Lower leg skin (tissue), 4 donors: ENCODE results near the gene ZNF35. TPM values are rescaled to one million over a fixed set of nuclear protein-coding genes. Genes with fewer than 3 reads are reported as not detected.
"Not testable (repeated sequence)": the region's sequence is repeated elsewhere in the genome, so short reads cannot be mapped to it uniquely, and the experiment has no call there.

ENCODE experiments used
- DNase-seq, 2 donors: peaks; one replicate each; pipeline ENCODE4 v3.0.0-alpha.2; 2019; ENCODE audit warnings: low spot score in 2 of 2
- H3K4me3 ChIP-seq: fragments of 200-600 bp; sonication (generic); 2 replicates; pipeline ENCODE4 v1.5.1; 2017; ENCODE audit warnings: mild to moderate bottlenecking, low read depth; ENCODE audit not compliant: poor library complexity, severe bottlenecking
- CTCF ChIP-seq, 3 donors: fragments of 450-650 bp; IDR thresholded peaks; one replicate each; pipeline ENCODE4 v1.5.1; 2016; ENCODE audit warnings: antibody characterized with exemption in 3 of 3, mild to moderate bottlenecking in 3 of 3, moderate library complexity in 2 of 3
- POLR2A ChIP-seq, 2 donors: fragments of 450-650 bp; IDR thresholded peaks; one replicate each; pipeline ENCODE4 v1.6.1; 2016 to 2017; ENCODE audit warnings: antibody characterized with exemption in 2 of 2, mild to moderate bottlenecking in 1 of 2, moderate library complexity in 1 of 2
- WGBS, 2 donors: methylation state at CpG; one replicate each; pipeline ENCODE4 v1.1.5; 2018; 5-methylcytosine and 5-hydroxymethylcytosine counted together
- intact Hi-C: fragments of 100-400 bp; cut with DNase I; formaldehyde crosslinking; loops from one replicate; pipeline ENCODE4 v1.15.0; 2023; ENCODE audit warnings: low total_unique reads
- total RNA-seq, 4 donors: library from RNA; depleted of rRNA; stranded (reverse); fragments of >200 nt; gene quantifications; one replicate each; pipeline ENCODE4 v1.1.0, GENCODE V29; 2016

ZNF35 gene
- total RNA-seq, 4 donors from 2014 or later, result 4.1 to 19.0 (median 9.1) TPM

GRCh38 chr3:44659015-44659414 lies 10.5 kb downstream of the ZNF35 start:
- no peak overlapping the region for H3K4me3 ChIP-seq
- DNase-seq, result no peak
- WGBS, 2 donors, result 94 to 95% methylated on average over 7 of the region's 7 CpGs
- intact Hi-C loops, result no loop called here
- no peak for TF ChIP-seq POLR2A (IDR thresholded peaks at IDR 0.05)

GRCh38 chr3:44659434-44659833 lies 10.9 kb downstream of the ZNF35 start:
- 94 to 98% methylated on average over 6 of the region's 6 CpGs for WGBS, 2 donors
- intact Hi-C loops, result no loop called here
- DNase-seq, result no peak
- TF ChIP-seq POLR2A (IDR thresholded peaks at IDR 0.05) (no peak), CTCF (IDR thresholded peaks at IDR 0.05) (no peak)
- H3K4me3 ChIP-seq, result no peak overlapping the region

- DNase-seq, result no peak
- 100% methylated on average over 2 of the region's 2 CpGs for WGBS, 2 donors
- intact Hi-C loops, result no loop called here
- TF ChIP-seq CTCF (IDR thresholded peaks at IDR 0.05), result no peak
- no peak for TF ChIP-seq POLR2A (IDR thresholded peaks at IDR 0.05)
- no peak overlapping the region for H3K4me3 ChIP-seq
Observed at GRCh38 chr3:44661189-44661588, 12.7 kb downstream of the ZNF35 start.

- DNase-seq, result no peak
- H3K4me3 ChIP-seq, result no peak overlapping the region
- WGBS, 2 donors, result 92 to 96% methylated on average over 3 of the region's 3 CpGs
- intact Hi-C loops, result no loop called here
- TF ChIP-seq CTCF (IDR thresholded peaks at IDR 0.05) (no peak), POLR2A (IDR thresholded peaks at IDR 0.05) (no peak)
Observed at GRCh38 chr3:44665173-44665572, 16.6 kb downstream of the ZNF35 start.

- intact Hi-C loops, result no loop called here
- TF ChIP-seq POLR2A (IDR thresholded peaks at IDR 0.05) (no peak), CTCF (IDR thresholded peaks at IDR 0.05) (no peak)
- no peak overlapping the region for H3K4me3 ChIP-seq
- no peak for DNase-seq
- WGBS, 2 donors, result 86 to 90% methylated on average over 4 of the region's 4 CpGs
Observed at GRCh38 chr3:44666346-44666745, 17.8 kb downstream of the ZNF35 start.

GRCh38 chr3:44669760-44670159 lies 21.2 kb downstream of the ZNF35 start:
- no peak for DNase-seq
- H3K4me3 ChIP-seq, result no peak overlapping the region
- intact Hi-C loops, result no loop called here
- TF ChIP-seq CTCF (IDR thresholded peaks at IDR 0.05), result no peak
- no peak for TF ChIP-seq POLR2A (IDR thresholded peaks at IDR 0.05)
- WGBS, 2 donors, result 85 to 91% methylated on average over 6 of the region's 6 CpGs

- DNase-seq, H3K4me3 ChIP-seq, intact Hi-C loops: not testable (repeated sequence)
- 88 to 95% methylated on average over 8 of the region's 8 CpGs for WGBS, 2 donors
Observed at GRCh38 chr3:44673466-44673865, 24.9 kb downstream of the ZNF35 start.
